HCT116 (cell line): ENCODE results near the gene GNPTAB. TPM values are rescaled to one million over a fixed set of nuclear protein-coding genes. Genes with fewer than 3 reads are reported as not detected.
A peak's percentile ranks its signal among the peaks of the same experiment; 100 is the strongest.

Experiments
- ATAC-seq: fragments of 200-7000 bp; cut with Tn5 transposase; 2 replicates; pipeline ENCODE4 v1.9.1; 2020; ENCODE audit warnings: mild to moderate bottlenecking, moderate library complexity
- BruUV-seq: library from RNA; stranded (reverse); fragments of 400-500 nt; replicated peaks from 2 replicates; lab custom pipeline; 2021; lab: Mats Ljungman, UMichigan
- CTCF ChIA-PET: fragments of 300-600 bp; sonication (Branson Sonifier 250); formaldehyde crosslinking; loops from one replicate; lab custom pipeline; 2021; ENCODE audit warnings: antibody characterized with exemption; lab: Charles Lee
- POLR2A ChIA-PET: fragments of 300-600, 350-600 bp; sonication (Branson Sonifier 250); formaldehyde crosslinking; loops from one replicate; lab custom pipeline; 2021; ENCODE audit warnings: antibody characterized with exemption; lab: Charles Lee
- RAD21 ChIA-PET, 2 experiments: fragments of 300-600 bp; sonication (Branson Sonifier 250); formaldehyde crosslinking; loops; one replicate each; lab custom pipeline; 2023; ENCODE audit warnings: low total read pairs in 2 of 2; ENCODE audit not compliant: uncharacterized antibody in 2 of 2, unreplicated experiment in 2 of 2, low non-redundant PET in 1 of 2; lab: Charles Lee
- DNase-seq: peaks from one replicate; pipeline ENCODE4 v3.0.0-alpha.2; 2010; ENCODE audit warnings: low read depth, low spot score
- H2AFZ ChIP-seq: fragments of 200-600 bp; shearing (Covaris generic), sonication (generic); 2 replicates; pipeline ENCODE4 v1.6.1; 2017; ENCODE audit warnings: low read depth, mixed run types, mixed read lengths, antibody characterized with exemption, low read length; ENCODE audit not compliant: poor library complexity, severe bottlenecking
- H3K27ac ChIP-seq: 2 replicates; pipeline ENCODE4 v1.5.1; 2012; ENCODE audit warnings: low read depth, low read length
- H3K27me3 ChIP-seq: fragments of 200-600 bp; sonication (generic); 2 replicates; pipeline ENCODE4 v1.6.1; 2016; ENCODE audit warnings: mixed run types, low read length, mixed read lengths; ENCODE audit not compliant: insufficient read depth
- H3K36me3 ChIP-seq, 2 experiments: fragments of 200-500 bp in 1 of 2; fragments of 200-600 bp in 1 of 2; sonication (Bioruptor generic) in 1 of 2; sonication (generic) in 1 of 2; 2 replicates each; pipeline versions ENCODE4 v1.5.1 to v1.6.1; 2014 to 2016; ENCODE audit warnings: low read length in 2 of 2, inconsistent platforms in 1 of 2, mixed read lengths in 1 of 2, mixed run types in 1 of 2; ENCODE audit not compliant: insufficient read depth in 2 of 2, control insufficient read depth in 1 of 2
- H3K4me1 ChIP-seq, 2 experiments: fragments of 200-600 bp in 1 of 2; sonication (generic) in 1 of 2; 2 replicates each; pipeline versions ENCODE4 v1.5.1 to v1.6.1; 2012 to 2017; ENCODE audit warnings: low read length in 2 of 2, inconsistent platforms in 1 of 2, mild to moderate bottlenecking in 1 of 2, mixed read lengths in 1 of 2, mixed run types in 1 of 2, moderate library complexity in 1 of 2; ENCODE audit not compliant: insufficient read depth in 2 of 2, control insufficient read depth in 1 of 2
- H3K4me2 ChIP-seq: fragments of 200-600 bp; sonication (generic); 2 replicates; pipeline ENCODE4 v1.6.1; 2017; ENCODE audit warnings: mixed run types, low read length, mixed read lengths
- H3K4me3 ChIP-seq, 2 experiments: fragments of 200-600 bp in 1 of 2; sonication (generic) in 1 of 2; replicated peaks in 1 of 2; 2 replicates each; pipeline ENCODE4 v1.5.1; 2011 to 2016; ENCODE audit warnings: low read length in 2 of 2, control low read depth in 1 of 2, low read depth in 1 of 2, mild to moderate bottlenecking in 1 of 2, mixed read lengths in 1 of 2, mixed run types in 1 of 2
- H3K79me2 ChIP-seq: fragments of 200-600 bp; sonication (generic); 2 replicates; pipeline ENCODE4 v1.6.1; 2017; ENCODE audit warnings: mild to moderate bottlenecking, mixed run types, low read length, moderate library complexity, mixed read lengths; ENCODE audit not compliant: insufficient read depth
- H3K9ac ChIP-seq: fragments of 200-600 bp; sonication (generic); 2 replicates; pipeline ENCODE4 v1.6.1; 2016; ENCODE audit warnings: low read length, mixed read lengths
- H3K9me2 ChIP-seq: fragments of 200-600 bp; sonication (generic), shearing (Covaris generic); 2 replicates; pipeline ENCODE4 v1.6.1; 2017; ENCODE audit warnings: mixed run types, mild to moderate bottlenecking, moderate library complexity; ENCODE audit not compliant: insufficient read depth
- H3K9me3 ChIP-seq, 2 experiments: fragments of 200-500 bp in 1 of 2; fragments of 200-600 bp in 1 of 2; sonication (Bioruptor generic) in 1 of 2; sonication (generic) in 1 of 2; 2 replicates each; pipeline ENCODE4 v1.6.1; 2014 to 2017; ENCODE audit warnings: low read length in 2 of 2, mixed read lengths in 2 of 2, inconsistent platforms in 1 of 2, low read depth in 1 of 2, mild to moderate bottlenecking in 1 of 2, mixed run types in 1 of 2, moderate library complexity in 1 of 2; ENCODE audit not compliant: control insufficient read depth in 1 of 2, insufficient read depth in 1 of 2
- H4K20me1 ChIP-seq: fragments of 200-600 bp; sonication (generic), shearing (Covaris generic); 2 replicates; pipeline ENCODE4 v1.6.1; 2017; ENCODE audit warnings: mixed run types, mild to moderate bottlenecking, moderate library complexity; ENCODE audit not compliant: insufficient read depth
- ATF3 ChIP-seq: IDR thresholded peaks from 2 replicates; pipeline ENCODE4 v1.6.1; 2012
- CBX3 ChIP-seq: IDR thresholded peaks from 2 replicates; pipeline ENCODE4 v1.6.1; 2012; ENCODE audit warnings: low read depth
- CEBPB ChIP-seq: IDR thresholded peaks from 2 replicates; pipeline ENCODE4 v1.6.1; 2012; ENCODE audit warnings: low read depth
- CTCF ChIP-seq, 3 experiments: fragments of 200-600 bp in 1 of 3; sonication (generic) in 1 of 3; IDR thresholded peaks in 2 of 3; conservative IDR thresholded peaks in 1 of 3; 2 replicates each; pipeline ENCODE4 v1.5.1; 2012 to 2017; ENCODE audit warnings: low read depth in 2 of 3, low read length in 2 of 3, antibody characterized with exemption in 1 of 3, borderline replicate concordance in 1 of 3, control low read depth in 1 of 3, mild to moderate bottlenecking in 1 of 3, mixed read lengths in 1 of 3, mixed run types in 1 of 3, moderate library complexity in 1 of 3; ENCODE audit not compliant: insufficient read depth in 1 of 3
- EGR1 ChIP-seq: IDR thresholded peaks from 2 replicates; pipeline ENCODE4 v1.6.1; 2012; ENCODE audit warnings: low read depth
- ELF1 ChIP-seq: IDR thresholded peaks from 2 replicates; pipeline ENCODE4 v1.6.1; 2012; ENCODE audit warnings: low read depth, borderline replicate concordance
- EZH2 ChIP-seq: fragments of 200-600 bp; sonication (generic); IDR thresholded peaks from 2 replicates; pipeline ENCODE4 v1.6.1; 2017; ENCODE audit warnings: antibody characterized with exemption, mixed run types
- FOSL1 ChIP-seq: IDR thresholded peaks from 2 replicates; pipeline ENCODE4 v1.6.1; 2012; ENCODE audit warnings: low read depth
- JUND ChIP-seq: IDR thresholded peaks from 2 replicates; pipeline ENCODE4 v1.6.1; 2012
- MAX ChIP-seq: IDR thresholded peaks from 2 replicates; pipeline ENCODE4 v1.6.1; 2012
- RAD21 ChIP-seq: IDR thresholded peaks from 2 replicates; pipeline ENCODE4 v1.6.1; 2012; ENCODE audit warnings: low read depth, mild to moderate bottlenecking
- YY1 ChIP-seq: IDR thresholded peaks from 2 replicates; pipeline ENCODE4 v1.6.1; 2011; ENCODE audit warnings: low read length, low read depth, moderate library complexity, mild to moderate bottlenecking; ENCODE audit not compliant: insufficient replicate concordance; ENCODE audit errors: extremely low read depth
- ZBTB33 ChIP-seq: IDR thresholded peaks from 2 replicates; pipeline ENCODE4 v1.6.1; 2011; ENCODE audit warnings: mild to moderate bottlenecking, low read length, moderate library complexity; ENCODE audit not compliant: insufficient replicate concordance; ENCODE audit errors: extremely low read depth
- intact Hi-C: fragments of 100-400 bp; cut with micrococcal nuclease; formaldehyde crosslinking; loops from 2 replicates; pipeline ENCODE4 v1.10.0; 2022
- total RNA-seq: library from RNA; stranded (reverse); gene quantifications from one replicate; pipeline ENCODE4 v1.2.1, GENCODE V29; 2021; ENCODE audit not compliant: unreplicated experiment

The GNPTAB gene
- total RNA-seq, 1 experiment from 2014 or later: 41.4 TPM

GRCh38 chr12:101792046-101792931 lies 38.5 kb downstream of the GNPTAB start:
- ATAC-seq (peak; percentile 67), DNase-seq (no peak)
- Histone ChIP-seq H3K4me2 (no peak overlapping the region), H4K20me1 (no peaks in the 10 kb centered on the region), H3K9ac (no peak overlapping the region), H3K36me3 (no peaks in the 10 kb centered on the region), H3K4me1 (no peaks in the 10 kb centered on the region), H3K9me3 (no peaks in the 10 kb centered on the region), H3K27ac (no peak overlapping the region), H3K79me2 (no peaks in the 10 kb centered on the region), H3K27me3 (no peaks in the 10 kb centered on the region), H3K4me3 (no peak overlapping the region), H3K9me2 (no peaks in the 10 kb centered on the region), H2AFZ (no peak overlapping the region)
- ChIA-PET RAD21 (no interaction called here), POLR2A (no interaction called here), CTCF (interaction anchor here (1.5 to 2.4 kb wide), 2 partner anchors 11 to 39 kb away, joined by 3 to 7 read pairs; partner anchors contain the start of gene GNPTAB)
- no TSS peak for BruUV-seq
- intact Hi-C loops: no loop called here
- no peak for TF ChIP-seq ATF3
- no peak for TF ChIP-seq CBX3
- no peak for TF ChIP-seq EGR1
- TF ChIP-seq ZBTB33: no peak
- TF ChIP-seq EZH2: no peak
- TF ChIP-seq RAD21: peak; percentile 34; the same call in 1 of the 2 replicates
- TF ChIP-seq MAX: no peak
- no peak for TF ChIP-seq FOSL1
- TF ChIP-seq ELF1: no peak
- TF ChIP-seq CTCF (IDR thresholded peaks at IDR 0.05 in 2 of 3, conservative IDR thresholded peaks at IDR 0.05 in 1 of 3; ENCODE audit: borderline replicate concordance in 1 of 3, insufficient read depth in 1 of 3, low read depth in 2 of 3, low read length in 2 of 3): peak; percentile 27 to 41 (median 39); a peak in 5 of 6 replicates
- TF ChIP-seq YY1: no peak
- TF ChIP-seq CEBPB: no peak
- TF ChIP-seq JUND: no peak
